HFFc6 (cell line): ENCODE measurements around the gene ZER1. TPM values are rescaled to one million over a fixed set of nuclear protein-coding genes. Genes with fewer than 3 reads are reported as not detected.

Experiments
- DNase-seq: peaks from one replicate; pipeline ENCODE4 v3.0.0-alpha.2; 2018
- H3K27ac Mint-ChIP-seq: 2 replicates; pipeline ENCODE4 v1.8.0; 2020; ENCODE audit warnings: mild to moderate bottlenecking, mixed read lengths
- H3K27me3 Mint-ChIP-seq: 2 replicates; pipeline ENCODE4 v1.8.0; 2021; ENCODE audit warnings: mild to moderate bottlenecking, moderate library complexity, mixed read lengths; ENCODE audit not compliant: insufficient read depth
- H3K36me3 Mint-ChIP-seq: 2 replicates; pipeline ENCODE4 v1.8.0; 2021; ENCODE audit warnings: low read depth, mixed read lengths
- H3K4me1 Mint-ChIP-seq: 2 replicates; pipeline ENCODE4 v1.8.0; 2020; ENCODE audit warnings: low read depth, mixed read lengths
- H3K4me3 Mint-ChIP-seq: 2 replicates; pipeline ENCODE4 v1.8.0; 2020; ENCODE audit warnings: mild to moderate bottlenecking, moderate library complexity, mixed read lengths
- H3K9me3 Mint-ChIP-seq: 2 replicates; pipeline ENCODE4 v1.8.0; 2020; ENCODE audit warnings: mild to moderate bottlenecking, mixed read lengths
- total RNA-seq, 6 experiments: library from RNA; stranded (reverse); fragmentation: NEBNext Ultra II Directional; extraction: Animal tissue kit (Norgen Biotek cat#: 25700); gene quantifications; 2 replicates in 1 of 6; 3 replicates in 5 of 6; pipeline ENCODE4 v1.2.3, GENCODE V29; 2021
- TF ChIP-seq, protein P1 (sequence below): fragments of 200-600 bp; sonication (generic); IDR thresholded peaks from 2 replicates; pipeline ENCODE4 v1.5.0; 2021; ENCODE audit warnings: antibody characterized with exemption, mild to moderate bottlenecking

Gene ZER1
- total RNA-seq, 6 experiments from 2014 or later = 32.5 to 47.6 (median 37.8) TPM

DNA sequence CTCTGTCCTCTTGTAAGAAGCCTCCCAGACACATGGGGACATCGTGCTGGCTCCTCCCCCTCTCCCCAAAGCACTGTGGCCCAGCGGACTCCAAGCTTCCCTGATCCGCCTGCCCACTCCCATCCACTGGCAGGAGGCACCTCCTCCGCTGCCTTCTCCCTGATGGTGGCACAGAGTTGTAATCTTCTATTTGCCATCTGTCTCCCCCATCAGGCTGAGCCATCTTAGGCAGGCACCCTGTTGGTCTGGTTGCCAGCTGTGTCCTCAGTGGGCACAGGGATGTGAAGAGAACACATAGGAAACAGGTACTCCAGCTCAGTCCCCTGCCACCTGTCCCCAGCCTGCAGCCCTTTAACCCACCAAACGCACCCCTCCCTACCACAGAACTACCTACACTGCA lies 42.4 kb downstream of the ZER1 start:
- Mint-ChIP-seq H3K4me3 (no peak overlapping the region), H3K27me3 (peaks cover 8% of the 10 kb centered on the region), H3K36me3 (peaks cover 6% of the 10 kb centered on the region; the same call in 1 of the 2 replicates), H3K9me3 (no peaks in the 10 kb centered on the region; the same call in 1 of the 2 replicates), H3K27ac (no peak overlapping the region), H3K4me1 (peaks cover 10% of the 10 kb centered on the region)
- DNase-seq = no peak
- TF ChIP-seq, protein P1, sequence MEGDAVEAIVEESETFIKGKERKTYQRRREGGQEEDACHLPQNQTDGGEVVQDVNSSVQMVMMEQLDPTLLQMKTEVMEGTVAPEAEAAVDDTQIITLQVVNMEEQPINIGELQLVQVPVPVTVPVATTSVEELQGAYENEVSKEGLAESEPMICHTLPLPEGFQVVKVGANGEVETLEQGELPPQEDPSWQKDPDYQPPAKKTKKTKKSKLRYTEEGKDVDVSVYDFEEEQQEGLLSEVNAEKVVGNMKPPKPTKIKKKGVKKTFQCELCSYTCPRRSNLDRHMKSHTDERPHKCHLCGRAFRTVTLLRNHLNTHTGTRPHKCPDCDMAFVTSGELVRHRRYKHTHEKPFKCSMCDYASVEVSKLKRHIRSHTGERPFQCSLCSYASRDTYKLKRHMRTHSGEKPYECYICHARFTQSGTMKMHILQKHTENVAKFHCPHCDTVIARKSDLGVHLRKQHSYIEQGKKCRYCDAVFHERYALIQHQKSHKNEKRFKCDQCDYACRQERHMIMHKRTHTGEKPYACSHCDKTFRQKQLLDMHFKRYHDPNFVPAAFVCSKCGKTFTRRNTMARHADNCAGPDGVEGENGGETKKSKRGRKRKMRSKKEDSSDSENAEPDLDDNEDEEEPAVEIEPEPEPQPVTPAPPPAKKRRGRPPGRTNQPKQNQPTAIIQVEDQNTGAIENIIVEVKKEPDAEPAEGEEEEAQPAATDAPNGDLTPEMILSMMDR = no peak

DNA sequence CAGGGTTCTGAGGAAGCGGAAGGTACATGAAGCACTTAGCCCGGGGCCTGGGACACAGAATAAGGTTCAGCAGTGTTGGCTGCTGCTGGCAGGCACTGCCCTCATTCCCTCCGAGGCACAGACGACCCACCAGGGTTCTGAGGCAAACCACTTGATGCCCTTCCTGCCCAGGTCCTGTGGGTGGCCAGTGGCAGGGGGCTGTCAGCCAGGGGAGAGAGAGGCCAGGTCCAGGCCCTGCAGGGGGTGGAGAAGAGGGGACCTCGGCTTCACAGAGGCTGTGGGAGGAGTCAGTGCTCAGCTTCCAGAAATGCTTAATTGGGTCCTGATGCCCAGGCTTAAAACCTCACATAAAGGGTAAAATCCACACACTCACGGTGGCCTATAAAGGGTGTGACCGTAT lies 43.4 kb downstream of the ZER1 start:
- Mint-ChIP-seq H3K4me3 (no peak overlapping the region), H3K27me3 (peaks cover 10% of the 10 kb centered on the region), H3K27ac (no peak overlapping the region), H3K36me3 (peaks cover 5% of the 10 kb centered on the region; the same call in 1 of the 2 replicates), H3K9me3 (no peaks in the 10 kb centered on the region; the same call in 1 of the 2 replicates), H3K4me1 (peaks cover 17% of the 10 kb centered on the region)
- DNase-seq = no peak
- TF ChIP-seq, protein P1 = no peak

DNA sequence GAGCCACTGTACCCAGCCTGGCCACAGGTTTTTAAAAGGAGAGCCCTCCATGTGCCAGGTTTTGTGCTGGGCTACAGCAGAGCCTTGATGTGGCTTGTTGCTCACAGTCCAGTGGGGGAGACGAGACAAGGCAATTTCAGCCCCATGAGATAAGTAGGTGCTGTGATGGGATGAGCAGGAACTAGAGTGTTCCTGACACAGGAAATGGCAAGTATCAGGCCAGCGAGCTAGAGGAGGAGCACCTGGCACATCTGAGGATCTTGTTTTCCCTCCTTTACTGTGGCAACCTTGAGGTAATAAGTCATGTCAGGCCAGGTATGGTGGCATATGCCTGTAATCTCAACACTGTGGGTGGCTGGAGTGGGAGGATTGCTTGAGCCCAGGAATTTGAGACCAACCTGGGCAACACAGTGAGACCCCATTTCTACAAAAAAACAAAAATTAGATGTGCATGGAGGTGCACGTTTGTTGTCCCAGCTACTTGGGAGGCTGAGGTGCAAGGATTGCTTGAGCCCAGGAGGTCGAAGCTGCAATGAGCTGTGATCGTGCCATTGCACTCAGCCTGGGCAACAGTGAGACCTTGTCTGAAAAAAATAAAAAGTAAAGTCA lies 44.0 kb downstream of the ZER1 start:
- TF ChIP-seq, protein P1 = no peak
- Mint-ChIP-seq H3K4me1 (peaks cover 17% of the 10 kb centered on the region), H3K27me3 (peaks cover 10% of the 10 kb centered on the region), H3K36me3 (no peaks in the 10 kb centered on the region), H3K4me3 (no peak overlapping the region), H3K9me3 (no peaks in the 10 kb centered on the region; the same call in 1 of the 2 replicates), H3K27ac (no peak overlapping the region)
- DNase-seq = no peak

DNA sequence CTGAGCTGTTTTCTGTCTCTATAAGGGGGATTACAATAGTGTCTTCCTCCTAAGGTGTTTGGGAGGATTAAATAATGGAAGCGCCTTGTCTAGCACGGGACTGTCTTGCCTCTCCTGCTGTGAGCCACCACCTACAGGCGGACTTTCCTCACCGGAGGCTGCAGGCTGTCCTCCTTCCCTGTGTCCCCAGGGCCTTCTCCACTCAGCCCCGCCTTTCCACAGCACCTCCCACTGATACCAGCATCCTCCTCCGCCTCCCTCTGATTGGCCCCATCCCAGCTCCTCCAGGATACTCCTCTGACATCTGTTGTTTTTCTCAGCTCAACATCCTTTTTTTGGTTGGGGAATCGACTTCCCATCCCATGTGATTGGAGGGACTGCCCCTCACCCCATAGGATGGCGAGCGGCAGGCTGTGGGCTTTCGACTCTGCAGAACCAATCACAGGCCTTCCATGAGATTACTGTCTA lies 46.9 kb downstream of the ZER1 start:
- peak; percentile 83 for DNase-seq
- peaks cover 10% of the 10 kb centered on the region for H3K27me3 Mint-ChIP-seq
- TF ChIP-seq, protein P1 = no peak
- no peaks in the 10 kb centered on the region; the same call in 1 of the 2 replicates for H3K9me3 Mint-ChIP-seq
- H3K36me3 Mint-ChIP-seq = no peaks in the 10 kb centered on the region
- peaks cover 17% of the 10 kb centered on the region for H3K4me1 Mint-ChIP-seq
- peak overlapping the region; percentile 61 for H3K27ac Mint-ChIP-seq
- H3K4me3 Mint-ChIP-seq = peak overlapping the region; percentile 95

DNA sequence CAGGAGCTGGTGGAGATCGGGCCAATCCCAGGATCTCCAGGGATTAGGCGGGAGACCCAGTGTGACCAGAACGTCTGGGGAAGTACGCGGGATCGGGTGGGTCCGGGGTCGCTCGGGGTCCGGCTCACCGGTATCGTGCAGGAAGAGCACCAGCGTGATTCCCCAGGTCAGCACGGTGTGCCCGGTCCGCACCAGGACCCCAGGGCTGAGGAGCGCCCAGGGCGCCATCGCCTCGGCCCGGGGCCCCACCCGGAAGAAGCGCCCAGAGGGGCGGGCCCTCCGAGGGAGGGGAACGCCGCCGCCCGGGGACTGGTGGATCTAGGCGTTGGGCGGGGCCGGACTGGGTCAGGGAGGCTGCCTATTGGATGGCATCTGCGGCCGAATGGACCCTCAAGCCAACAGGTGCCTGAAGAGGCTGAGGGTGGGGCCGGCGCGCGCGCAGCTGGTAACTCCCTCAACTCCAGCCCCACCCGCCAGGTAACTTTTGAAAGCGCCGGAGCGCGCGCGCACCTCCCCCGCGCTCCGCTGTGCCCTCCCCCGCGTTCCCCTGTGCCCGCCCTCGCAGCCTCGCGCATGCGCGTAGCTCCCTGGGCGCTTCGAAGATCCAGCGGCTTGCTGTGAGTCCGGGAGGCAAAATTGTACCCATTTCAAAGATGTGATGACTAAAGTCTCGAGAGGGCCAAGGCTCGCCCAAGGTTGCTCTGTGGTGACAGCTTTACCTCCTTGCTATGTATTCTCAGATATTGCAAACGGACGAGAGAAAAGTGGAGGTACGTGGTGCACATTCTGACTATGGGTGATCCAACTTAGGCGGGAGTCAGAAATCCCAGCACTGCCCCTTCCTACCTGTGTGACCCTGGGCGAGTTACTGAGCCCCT lies 47.6 kb downstream of the ZER1 start, which contains the start of gene ZDHHC12:
ZDHHC12 (minus strand) TSS at position 262 of the 878 bp plus-strand sequence; CDS start at position 228, 34 bp downstream.
- no peaks in the 10 kb centered on the region for H3K36me3 Mint-ChIP-seq
- peak within 1 kb of the TSS; percentile 95 for H3K4me3 Mint-ChIP-seq
- H3K27me3 Mint-ChIP-seq = peaks cover 10% of the 10 kb centered on the region
- TF ChIP-seq, protein P1 = no peak
- peak within 1 kb of the TSS; percentile 81 for H3K27ac Mint-ChIP-seq
- DNase-seq = peak; percentile 94
- H3K9me3 Mint-ChIP-seq = no peaks in the 10 kb centered on the region; the same call in 1 of the 2 replicates
- H3K4me1 Mint-ChIP-seq = peaks cover 17% of the 10 kb centered on the region
